Vagina (tissue), 2 donors: ENCODE measurements around the gene ATP8A2. TPM values are rescaled to one million over a fixed set of nuclear protein-coding genes. Genes with fewer than 3 reads are reported as not detected.

Experiments used
- DNase-seq, 2 donors: peaks; one replicate each; pipeline ENCODE4 v3.0.0-alpha.2; 2017; ENCODE audit errors: extremely low spot score in 2 of 2
- H3K27ac ChIP-seq: fragments of 200-600 bp; sonication (generic); one replicate; pipeline ENCODE4 v1.5.1; 2019
- H3K27me3 ChIP-seq: fragments of 200-600 bp; sonication (generic); one replicate; pipeline ENCODE4 v1.5.1; 2019
- H3K36me3 ChIP-seq, 2 donors: fragments of 200-600 bp; sonication (generic); one replicate each; pipeline ENCODE4 v1.5.1; 2017 to 2019
- H3K4me1 ChIP-seq: fragments of 200-600 bp; sonication (generic); one replicate; pipeline ENCODE4 v1.5.1; 2019
- H3K4me3 ChIP-seq, 2 donors: fragments of 200-600 bp; sonication (generic); 1 replicate in 1 of 2; 2 replicates in 1 of 2; pipeline ENCODE4 v1.5.1; 2016 to 2019
- H3K9me3 ChIP-seq: fragments of 200-600 bp; sonication (generic); one replicate; pipeline ENCODE4 v1.5.1; 2019
- CTCF ChIP-seq, 3 experiments: fragments of 450-650 bp in 2 of 3; fragments of 200-600 bp in 1 of 3; sonication (generic) in 1 of 3; IDR thresholded peaks; one replicate each; pipeline ENCODE4 v1.5.1; 2017 to 2019; ENCODE audit warnings: antibody characterized with exemption in 3 of 3, mild to moderate bottlenecking in 2 of 3, moderate library complexity in 2 of 3
- POLR2A ChIP-seq, 2 donors: fragments of 450-650 bp; IDR thresholded peaks; one replicate each; pipeline ENCODE4 v1.6.1; 2017; ENCODE audit warnings: antibody characterized with exemption in 2 of 2, mild to moderate bottlenecking in 2 of 2, moderate library complexity in 2 of 2
- POLR2AphosphoS5 ChIP-seq, 2 donors: sonication (generic); formaldehyde crosslinking; IDR thresholded peaks; one replicate each; pipeline ENCODE4 v1.9.0; 2017; ENCODE audit warnings: antibody characterized with exemption in 2 of 2, mild to moderate bottlenecking in 2 of 2, low read depth in 1 of 2; ENCODE audit not compliant: insufficient read depth in 1 of 2
- intact Hi-C: fragments of 100-400 bp; cut with DNase I; formaldehyde crosslinking; loops from one replicate; pipeline ENCODE4 v1.15.1; 2023
- total RNA-seq: library from RNA; depleted of rRNA; stranded (reverse); fragments of >200 nt; gene quantifications from one replicate; pipeline ENCODE4 v1.2.3, GENCODE V29; 2016

The ATP8A2 gene
- total RNA-seq, 1 donor from 2014 or later: 1.5 TPM

GRCh38 chr13:25803641-25804040, 431.9 kb downstream of the ATP8A2 start:
- Histone ChIP-seq H3K4me3 (no peak overlapping the region), H3K36me3 (no peaks in the 10 kb centered on the region), H3K27me3 (no peaks in the 10 kb centered on the region), H3K27ac (no peak overlapping the region), H3K4me1 (no peaks in the 10 kb centered on the region), H3K9me3 (no peaks in the 10 kb centered on the region)
- intact Hi-C loops: no loop called here
- no peak for TF ChIP-seq POLR2AphosphoS5 (IDR thresholded peaks at IDR 0.05; ENCODE audit: insufficient read depth in 1 of 2, low read depth in 1 of 2)
- no peak for TF ChIP-seq POLR2A (IDR thresholded peaks at IDR 0.05)
- DNase-seq: no peak

- no peak for DNase-seq
- no peak for TF ChIP-seq CTCF (IDR thresholded peaks at IDR 0.05)
- TF ChIP-seq POLR2A (IDR thresholded peaks at IDR 0.05): no peak
- no peak for TF ChIP-seq POLR2AphosphoS5 (IDR thresholded peaks at IDR 0.05; ENCODE audit: insufficient read depth in 1 of 2, low read depth in 1 of 2)
Observed at GRCh38 chr13:25806264-25806974, 434.6 kb downstream of the ATP8A2 start.

GRCh38 chr13:25807562-25807961, 435.8 kb downstream of the ATP8A2 start:
- intact Hi-C loops: no loop called here

More at GRCh38 chr13:25806264-25806974, 434.6 kb downstream of the ATP8A2 start:
- Histone ChIP-seq H3K4me1 (no peaks in the 10 kb centered on the region), H3K4me3 (no peak overlapping the region), H3K36me3 (no peaks in the 10 kb centered on the region), H3K27ac (no peak overlapping the region), H3K27me3 (no peaks in the 10 kb centered on the region), H3K9me3 (no peaks in the 10 kb centered on the region)
- intact Hi-C loops: no loop called here

GRCh38 chr13:25811506-25811905, 439.7 kb downstream of the ATP8A2 start:
- no peaks in the 10 kb centered on the region for H3K4me1 ChIP-seq
- DNase-seq: no peak
- no peaks in the 10 kb centered on the region for H3K36me3 ChIP-seq
- H3K27me3 ChIP-seq: no peaks in the 10 kb centered on the region
- no peak for TF ChIP-seq CTCF (IDR thresholded peaks at IDR 0.05)
- TF ChIP-seq POLR2A (IDR thresholded peaks at IDR 0.05): no peak
- intact Hi-C loops: no loop called here
- H3K27ac ChIP-seq: no peak overlapping the region
- H3K9me3 ChIP-seq: no peaks in the 10 kb centered on the region
- no peak overlapping the region for H3K4me3 ChIP-seq

More at GRCh38 chr13:25807562-25807961, 435.8 kb downstream of the ATP8A2 start:
- Histone ChIP-seq H3K27ac (no peak overlapping the region), H3K36me3 (no peaks in the 10 kb centered on the region), H3K4me1 (no peaks in the 10 kb centered on the region), H3K9me3 (no peaks in the 10 kb centered on the region), H3K4me3 (no peak overlapping the region), H3K27me3 (no peaks in the 10 kb centered on the region)
- no peak for DNase-seq
- no peak for TF ChIP-seq POLR2A (IDR thresholded peaks at IDR 0.05)
- TF ChIP-seq CTCF (IDR thresholded peaks at IDR 0.05): no peak
- no peak for TF ChIP-seq POLR2AphosphoS5 (IDR thresholded peaks at IDR 0.05; ENCODE audit: insufficient read depth in 1 of 2, low read depth in 1 of 2)

GRCh38 chr13:25816239-25816638, 444.5 kb downstream of the ATP8A2 start:
- no peak overlapping the region for H3K4me3 ChIP-seq
- no peaks in the 10 kb centered on the region for H3K9me3 ChIP-seq
- no peak overlapping the region for H3K27ac ChIP-seq
- no peak for DNase-seq
- H3K36me3 ChIP-seq: no peaks in the 10 kb centered on the region
- no peaks in the 10 kb centered on the region for H3K27me3 ChIP-seq
- H3K4me1 ChIP-seq: peaks cover 4% of the 10 kb centered on the region
- intact Hi-C loops: no loop called here
- TF ChIP-seq POLR2A (IDR thresholded peaks at IDR 0.05): no peak
- TF ChIP-seq CTCF (IDR thresholded peaks at IDR 0.05): no peak
- no peak for TF ChIP-seq POLR2AphosphoS5 (IDR thresholded peaks at IDR 0.05; ENCODE audit: insufficient read depth in 1 of 2, low read depth in 1 of 2)
